Measurements from ENCODE around the gene CES3.
A peak's percentile ranks its signal among the peaks of the same experiment; 100 is the strongest.

CES3 gene, protein sequence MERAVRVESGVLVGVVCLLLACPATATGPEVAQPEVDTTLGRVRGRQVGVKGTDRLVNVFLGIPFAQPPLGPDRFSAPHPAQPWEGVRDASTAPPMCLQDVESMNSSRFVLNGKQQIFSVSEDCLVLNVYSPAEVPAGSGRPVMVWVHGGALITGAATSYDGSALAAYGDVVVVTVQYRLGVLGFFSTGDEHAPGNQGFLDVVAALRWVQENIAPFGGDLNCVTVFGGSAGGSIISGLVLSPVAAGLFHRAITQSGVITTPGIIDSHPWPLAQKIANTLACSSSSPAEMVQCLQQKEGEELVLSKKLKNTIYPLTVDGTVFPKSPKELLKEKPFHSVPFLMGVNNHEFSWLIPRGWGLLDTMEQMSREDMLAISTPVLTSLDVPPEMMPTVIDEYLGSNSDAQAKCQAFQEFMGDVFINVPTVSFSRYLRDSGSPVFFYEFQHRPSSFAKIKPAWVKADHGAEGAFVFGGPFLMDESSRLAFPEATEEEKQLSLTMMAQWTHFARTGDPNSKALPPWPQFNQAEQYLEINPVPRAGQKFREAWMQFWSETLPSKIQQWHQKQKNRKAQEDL

DNA sequence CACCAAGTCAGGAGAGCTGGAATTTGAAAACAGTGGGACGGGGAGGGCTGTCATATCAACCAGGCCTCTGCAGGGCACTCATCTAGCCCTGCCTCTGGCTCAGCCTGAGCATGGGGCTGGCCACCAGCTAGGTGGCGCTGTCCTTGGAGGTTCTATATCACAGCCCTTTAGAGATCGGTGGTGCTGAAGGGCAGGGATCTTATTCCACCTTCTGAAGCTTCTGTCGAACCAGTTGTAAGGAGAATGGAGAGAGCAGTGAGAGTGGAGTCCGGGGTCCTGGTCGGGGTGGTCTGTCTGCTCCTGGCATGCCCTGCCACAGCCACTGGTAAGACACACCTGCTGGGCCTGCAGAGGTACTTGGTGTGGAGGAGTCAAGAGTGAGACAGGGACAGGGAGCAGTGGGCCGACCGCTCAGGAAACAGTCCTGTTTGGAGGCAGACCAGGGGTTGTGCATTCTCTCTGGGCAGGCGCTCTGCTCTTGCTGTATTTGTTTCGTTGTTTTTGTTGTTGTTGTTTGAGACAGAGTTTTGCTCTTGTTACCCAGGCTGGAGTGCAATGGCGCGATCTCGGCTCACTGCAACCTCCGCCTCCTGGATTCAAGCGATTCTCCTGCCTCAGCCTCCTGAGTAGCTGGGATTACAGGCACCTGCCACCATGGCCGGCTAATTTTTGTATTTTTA is at the start of gene CES3:
Gene CES3 (plus strand): TSS at position 202 of the 680 bp plus-strand sequence. CDS start 42 bp downstream, at position 244.
- peak; percentile 71 for DNase-seq (ENCODE audit: low read depth)
- TF ChIP-seq, protein P1, sequence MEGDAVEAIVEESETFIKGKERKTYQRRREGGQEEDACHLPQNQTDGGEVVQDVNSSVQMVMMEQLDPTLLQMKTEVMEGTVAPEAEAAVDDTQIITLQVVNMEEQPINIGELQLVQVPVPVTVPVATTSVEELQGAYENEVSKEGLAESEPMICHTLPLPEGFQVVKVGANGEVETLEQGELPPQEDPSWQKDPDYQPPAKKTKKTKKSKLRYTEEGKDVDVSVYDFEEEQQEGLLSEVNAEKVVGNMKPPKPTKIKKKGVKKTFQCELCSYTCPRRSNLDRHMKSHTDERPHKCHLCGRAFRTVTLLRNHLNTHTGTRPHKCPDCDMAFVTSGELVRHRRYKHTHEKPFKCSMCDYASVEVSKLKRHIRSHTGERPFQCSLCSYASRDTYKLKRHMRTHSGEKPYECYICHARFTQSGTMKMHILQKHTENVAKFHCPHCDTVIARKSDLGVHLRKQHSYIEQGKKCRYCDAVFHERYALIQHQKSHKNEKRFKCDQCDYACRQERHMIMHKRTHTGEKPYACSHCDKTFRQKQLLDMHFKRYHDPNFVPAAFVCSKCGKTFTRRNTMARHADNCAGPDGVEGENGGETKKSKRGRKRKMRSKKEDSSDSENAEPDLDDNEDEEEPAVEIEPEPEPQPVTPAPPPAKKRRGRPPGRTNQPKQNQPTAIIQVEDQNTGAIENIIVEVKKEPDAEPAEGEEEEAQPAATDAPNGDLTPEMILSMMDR (IDR thresholded peaks at IDR 0.05; ENCODE audit: insufficient read depth, low read depth, low read length, missing control alignments) = peak; percentile 80

DNA sequence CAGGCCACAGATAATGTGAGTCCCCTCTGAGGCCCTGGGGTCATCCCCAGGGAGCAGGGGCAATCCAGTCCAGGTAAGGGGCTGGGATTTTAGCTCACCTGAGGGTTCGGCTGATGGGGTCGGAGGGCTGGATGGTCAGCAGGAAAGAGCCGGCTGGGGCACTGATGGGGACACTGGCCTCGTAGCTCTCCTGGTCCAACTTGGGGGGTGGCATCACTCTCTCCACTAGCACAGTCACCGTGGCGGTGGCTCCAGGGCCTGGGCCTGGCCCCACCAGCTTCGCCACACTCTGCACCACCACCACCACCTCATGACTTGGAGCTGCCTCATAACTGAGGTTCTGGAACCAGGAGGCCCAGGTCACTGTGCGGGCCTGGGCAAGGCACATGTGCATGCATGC is 49.3 kb upstream of the CES3 start:
- DNase-seq (ENCODE audit: low read depth) = no peak
- TF ChIP-seq, protein P1 (IDR thresholded peaks at IDR 0.05; ENCODE audit: insufficient read depth, low read depth, low read length, missing control alignments) = no peak
- no peak overlapping the region for H3K4me3 ChIP-seq (ENCODE audit: low read length)

More for the DNA sequence above, at the start of gene CES3:
- no peak within 1 kb of the TSS for H3K4me3 ChIP-seq (ENCODE audit: low read length)

DNA sequence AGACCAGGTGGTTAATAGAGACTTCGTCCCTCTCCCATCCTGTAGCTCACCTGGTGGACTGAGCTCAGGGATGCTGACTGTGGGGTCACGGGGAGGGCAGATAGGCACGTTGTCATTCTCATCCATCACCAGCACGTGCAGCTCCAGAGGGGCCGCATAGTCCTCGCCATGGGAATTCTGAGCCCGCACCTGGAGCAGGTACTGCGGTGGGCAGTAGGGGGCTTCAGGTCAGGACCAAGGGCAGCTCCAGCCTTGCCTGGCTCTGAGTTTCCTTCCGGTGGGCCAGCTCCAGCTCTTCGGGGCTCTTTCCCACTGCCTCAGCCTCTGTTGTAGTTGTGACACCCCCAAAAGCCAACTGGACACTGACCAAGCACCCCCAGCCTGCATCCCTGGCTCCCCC is 48.0 kb upstream of the CES3 start:
- DNase-seq (ENCODE audit: low read depth) = no peak
- TF ChIP-seq, protein P1 (IDR thresholded peaks at IDR 0.05; ENCODE audit: insufficient read depth, low read depth, low read length, missing control alignments) = no peak
- no peak overlapping the region for H3K4me3 ChIP-seq (ENCODE audit: low read length)

DNA sequence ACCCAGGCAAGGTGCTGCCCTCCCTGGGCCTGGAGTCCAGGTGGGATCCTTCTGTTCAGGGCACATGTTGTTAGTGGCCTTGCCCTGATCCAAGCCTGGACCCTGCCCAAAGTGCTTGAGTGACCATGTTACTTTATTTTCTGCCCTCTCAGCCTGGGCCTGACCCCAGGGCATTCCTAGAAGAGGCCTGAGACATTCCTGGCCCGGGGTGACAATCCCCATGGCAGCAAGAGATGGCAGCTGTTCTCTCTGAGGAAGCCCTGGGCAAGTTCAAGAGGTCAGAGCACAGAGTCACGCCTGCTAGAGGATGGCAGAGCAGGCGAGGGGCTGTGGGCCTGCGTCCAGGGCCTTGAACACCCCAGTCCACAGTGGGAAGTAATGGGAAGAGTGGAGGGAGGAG is 47.4 kb upstream of the CES3 start:
- H3K4me3 ChIP-seq (ENCODE audit: low read length) = no peak overlapping the region
- TF ChIP-seq, protein P1 (IDR thresholded peaks at IDR 0.05; ENCODE audit: insufficient read depth, low read depth, low read length, missing control alignments) = no peak
- DNase-seq (ENCODE audit: low read depth) = no peak

DNA sequence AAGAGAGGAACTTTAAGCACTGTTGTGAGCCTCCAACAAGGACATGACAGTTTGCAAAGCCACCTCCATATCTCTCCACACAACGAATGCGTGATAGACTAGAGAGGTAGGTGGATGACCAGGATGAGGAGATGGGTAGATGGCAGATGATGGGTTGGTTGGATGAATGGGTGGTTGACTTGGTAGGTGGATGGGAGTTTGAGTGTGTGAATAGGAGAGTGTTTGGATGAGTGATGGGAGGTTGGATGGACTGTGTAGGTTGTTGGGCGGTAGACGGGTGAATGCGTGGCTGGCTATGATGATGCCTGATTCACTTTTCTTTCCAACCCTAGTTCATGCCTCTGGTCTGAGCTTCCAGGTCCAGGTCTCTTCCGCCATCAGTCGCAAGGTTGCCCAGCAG is 46.5 kb upstream of the CES3 start:
- TF ChIP-seq, protein P1 (IDR thresholded peaks at IDR 0.05; ENCODE audit: insufficient read depth, low read depth, low read length, missing control alignments) = no peak
- no peak overlapping the region for H3K4me3 ChIP-seq (ENCODE audit: low read length)
- DNase-seq (ENCODE audit: low read depth) = no peak

DNA sequence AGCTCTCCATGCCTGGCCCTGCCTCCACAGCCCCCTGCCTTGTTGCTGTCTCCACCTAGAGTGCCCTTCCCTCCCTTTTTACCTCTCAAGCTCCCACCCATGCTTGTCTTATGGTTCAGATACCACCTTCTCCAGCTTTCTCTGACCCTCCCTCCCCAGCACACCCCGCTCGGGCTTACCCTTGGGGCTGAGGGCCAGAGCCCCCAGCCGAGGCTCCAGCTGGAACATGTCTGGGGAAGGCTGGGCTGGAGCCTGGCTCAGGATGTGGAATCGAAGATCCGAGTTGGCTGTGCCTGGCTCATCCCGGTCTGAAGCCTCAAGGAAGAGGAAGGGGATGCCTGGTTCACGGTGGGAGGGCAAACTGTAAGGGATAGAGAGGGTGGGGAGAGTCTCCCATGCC is 46.0 kb upstream of the CES3 start:
- TF ChIP-seq, protein P1 (IDR thresholded peaks at IDR 0.05; ENCODE audit: insufficient read depth, low read depth, low read length, missing control alignments) = no peak
- DNase-seq (ENCODE audit: low read depth) = no peak
- H3K4me3 ChIP-seq (ENCODE audit: low read length) = no peak overlapping the region
